Inflammatory macrophage treated with lipopolysaccharide for 1 hour (primary cell): ENCODE data around the gene RBMS1.
"Not testable (repeated sequence)": the region's sequence is repeated elsewhere in the genome, so short reads cannot be mapped to it uniquely, and the experiment has no call there.

Experiments used
- DNase-seq, 2 donors: peaks; one replicate each; pipeline ENCODE4 v3.0.0-alpha.2; 2020 to 2022

RBMS1 gene

GRCh38 chr2:160499865-160500264 lies 6.3 kb upstream of the RBMS1 start:
- no peak for DNase-seq

GRCh38 chr2:160498137-160498536 lies 4.5 kb upstream of the RBMS1 start:
- no peak for DNase-seq

GRCh38 chr2:160494201-160494644 lies 616 bp upstream of the RBMS1 start:
- peak in 1 of 2 donors; percentile 29 for DNase-seq

GRCh38 chr2:160492401-160493226 lies 993 bp downstream of the RBMS1 start:
- DNase-seq: peak in 1 of 2 donors; percentile 18

GRCh38 chr2:160491911-160492371 lies 1.7 kb downstream of the RBMS1 start:
- peak; percentile 54 to 55 for DNase-seq

- DNase-seq: no peak
Observed at GRCh38 chr2:160490733-160491685, 2.6 kb downstream of the RBMS1 start.

- peak; percentile 81 to 93 for DNase-seq
Observed at GRCh38 chr2:160489111-160489510, 4.5 kb downstream of the RBMS1 start.

- not testable (repeated sequence) for DNase-seq
Observed at GRCh38 chr2:160488289-160488688, 5.3 kb downstream of the RBMS1 start.

GRCh38 chr2:160486341-160486740 lies 7.3 kb downstream of the RBMS1 start:
- no peak for DNase-seq

GRCh38 chr2:160484859-160485520 lies 8.6 kb downstream of the RBMS1 start:
- no peak for DNase-seq

GRCh38 chr2:160482673-160483072 lies 10.9 kb downstream of the RBMS1 start:
- no peak for DNase-seq

GRCh38 chr2:160479269-160479668 lies 14.3 kb downstream of the RBMS1 start:
- DNase-seq: no peak

GRCh38 chr2:160478660-160479059 lies 14.9 kb downstream of the RBMS1 start:
- no peak for DNase-seq

- DNase-seq: no peak
Observed at GRCh38 chr2:160477032-160477431, 16.6 kb downstream of the RBMS1 start.

GRCh38 chr2:160474891-160475787 lies 18.5 kb downstream of the RBMS1 start:
- no peak for DNase-seq

- DNase-seq: no peak
Observed at GRCh38 chr2:160474319-160474645, 19.3 kb downstream of the RBMS1 start.

GRCh38 chr2:160473468-160474318 lies 19.9 kb downstream of the RBMS1 start:
- no peak for DNase-seq

- DNase-seq: no peak
Observed at GRCh38 chr2:160472839-160473251, 20.8 kb downstream of the RBMS1 start.

- no peak for DNase-seq
Observed at GRCh38 chr2:160471950-160472349, 21.7 kb downstream of the RBMS1 start.

GRCh38 chr2:160469621-160470204 lies 23.9 kb downstream of the RBMS1 start:
- no peak for DNase-seq

- DNase-seq: no peak
Observed at GRCh38 chr2:160469164-160469563, 24.4 kb downstream of the RBMS1 start.
